ACHN (cell line): Measurements from ENCODE around the gene ARID5B.

Source experiments
- DNase-seq: peaks from one replicate; pipeline ENCODE4 v3.0.0-alpha.2; 2015
- in situ Hi-C: cut with HindIII; loops from 2 replicates; pipeline ENCODE4 v1.10.0; 2017; ENCODE audit warnings: low sequenced_read_pairs, low pct_ligation_motif_present, low pct_unique_long_range_greater_than_20kb

ARID5B gene

DNA sequence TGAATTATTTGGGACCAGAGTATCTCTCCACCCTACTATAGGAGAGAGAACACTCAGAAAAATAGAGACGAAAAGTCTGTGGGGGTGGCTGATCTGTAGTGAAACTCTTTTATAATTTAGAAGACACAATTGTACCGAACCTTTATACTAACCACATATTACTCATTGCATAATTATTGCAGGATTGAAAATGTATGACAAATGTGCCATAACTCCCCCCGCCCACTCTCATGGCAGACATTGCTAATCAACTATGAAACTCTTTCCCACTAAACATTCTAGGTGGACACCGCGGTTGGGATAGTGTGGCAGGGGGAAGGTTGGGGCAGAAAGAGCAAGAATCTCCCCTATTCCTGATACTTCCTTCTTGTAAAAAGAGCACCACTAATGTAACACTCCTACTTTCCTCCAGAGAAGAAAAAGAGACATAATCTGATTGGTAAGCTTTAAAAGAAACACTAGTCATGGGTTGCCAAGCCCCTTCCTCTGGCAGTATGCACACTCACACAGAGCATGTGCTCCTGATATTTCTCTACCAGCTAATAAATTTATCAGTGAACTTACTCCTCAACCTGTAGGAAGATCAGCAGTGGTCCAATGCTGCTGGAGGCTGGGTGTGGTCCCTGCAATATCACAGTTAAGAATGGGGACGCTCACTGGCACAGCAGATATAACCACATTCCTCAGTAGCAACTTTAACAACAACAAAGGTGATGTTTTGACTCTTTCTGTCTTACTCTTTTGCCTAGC is 18.7 kb upstream of the ARID5B start:
- in situ Hi-C loops = no loop called here
- no peak for DNase-seq

GRCh38 chr10:61883371-61884025 is 18.0 kb upstream of the ARID5B start:
- in situ Hi-C loops = no loop called here
- DNase-seq = no peak

GRCh38 chr10:61887772-61888171 is 13.7 kb upstream of the ARID5B start:
- no peak for DNase-seq
- in situ Hi-C loops = no loop called here

GRCh38 chr10:61888744-61889143 is 12.8 kb upstream of the ARID5B start:
- in situ Hi-C loops = no loop called here
- no peak for DNase-seq

- in situ Hi-C loops = no loop called here
- DNase-seq = no peak
Measured at GRCh38 chr10:61890430-61890829, 11.1 kb upstream of the ARID5B start.

DNA sequence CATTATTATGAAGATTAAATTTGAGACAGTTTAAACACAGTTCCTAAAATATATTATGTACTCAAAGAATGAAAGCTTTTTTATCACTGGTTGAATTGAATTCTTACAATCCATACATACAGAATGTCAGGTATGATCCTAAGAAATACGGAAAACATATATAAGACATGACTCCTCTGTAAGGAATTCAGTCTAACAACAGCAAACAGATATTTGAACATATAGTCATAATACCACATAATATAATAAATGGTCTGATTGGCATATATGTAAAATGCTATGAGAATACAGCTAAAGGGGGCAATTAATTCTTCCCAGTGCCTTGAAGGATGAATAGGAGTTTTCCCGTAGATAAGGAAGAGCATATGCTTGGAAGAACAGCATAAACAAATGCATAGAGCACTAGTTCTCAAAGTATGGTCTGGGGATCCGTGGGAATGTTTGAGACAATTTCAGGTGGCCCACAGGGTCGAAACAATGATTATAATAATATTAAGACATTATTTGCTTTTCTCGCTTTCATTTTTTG is 10.6 kb upstream of the ARID5B start:
- no peak for DNase-seq
- in situ Hi-C loops = no loop called here

DNA sequence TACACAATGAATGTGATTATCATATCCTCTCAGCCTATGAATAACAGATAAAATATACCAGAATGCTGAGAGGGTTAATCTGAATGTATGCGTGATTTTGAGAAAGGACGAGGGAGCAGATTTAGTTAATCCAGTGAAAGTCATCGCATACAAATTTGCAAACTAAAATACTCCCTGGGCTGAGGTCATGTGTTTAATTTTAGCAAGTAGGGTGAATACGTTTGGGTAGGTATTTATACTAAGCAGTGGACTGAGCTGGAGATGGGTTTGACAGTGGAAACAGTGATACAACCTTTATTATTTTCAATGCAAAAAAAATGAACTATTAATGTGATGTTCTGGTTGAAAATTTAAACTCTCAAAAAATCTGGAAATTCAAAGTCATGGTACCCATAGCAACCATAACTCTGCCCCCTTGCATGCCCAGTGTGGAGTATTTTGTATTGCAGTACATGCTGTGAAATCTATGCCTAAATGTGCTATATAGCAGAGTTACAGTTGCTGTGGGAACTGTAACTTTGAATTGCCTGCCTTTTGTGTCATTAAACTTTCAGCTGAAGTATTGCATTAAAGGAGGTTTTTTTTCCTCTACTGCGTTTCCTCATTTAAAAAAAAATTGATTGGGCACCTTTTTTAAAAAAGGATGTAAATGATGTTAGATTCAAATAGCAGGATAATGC is 9.5 kb upstream of the ARID5B start:
- in situ Hi-C loops = no loop called here
- DNase-seq = no peak

DNA sequence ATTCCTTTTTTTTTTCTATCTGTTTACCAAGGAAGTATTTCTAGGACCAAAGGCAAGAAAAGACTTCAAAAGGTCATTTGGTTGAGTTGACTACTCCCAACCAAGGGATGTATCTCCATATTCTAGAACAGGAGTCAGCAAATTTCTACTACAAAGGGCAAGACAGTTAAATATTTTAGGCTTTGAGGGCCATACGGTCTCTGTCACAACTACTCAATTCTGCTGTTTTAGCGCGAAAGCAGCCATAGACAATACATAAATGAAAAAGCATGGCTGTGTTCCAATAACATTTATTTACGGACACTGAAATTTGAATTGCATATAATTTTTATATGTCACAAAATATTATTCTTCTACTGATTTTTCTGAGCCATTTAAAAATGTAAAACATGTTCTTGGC is 8.5 kb upstream of the ARID5B start:
- in situ Hi-C loops = no loop called here
- no peak for DNase-seq

DNA sequence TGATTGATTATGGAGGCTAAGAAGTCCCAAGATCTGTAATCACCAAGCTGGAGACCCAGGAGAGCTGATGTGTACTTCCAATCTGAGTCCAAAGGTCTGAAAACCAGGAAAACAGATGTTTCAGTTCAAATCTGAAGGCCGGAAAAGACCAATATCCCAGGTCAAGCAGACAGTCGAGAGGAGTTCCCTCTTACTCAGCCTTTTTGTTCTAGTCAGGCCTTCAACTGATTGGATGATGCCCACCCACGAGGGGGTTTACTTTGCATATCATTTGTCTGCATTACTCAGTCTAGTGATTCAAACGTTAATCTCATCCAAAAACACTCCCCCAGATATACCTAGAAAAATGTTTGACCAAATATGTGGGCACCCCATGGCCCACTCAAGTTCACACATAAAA is 7.4 kb upstream of the ARID5B start:
- in situ Hi-C loops = no loop called here
- no peak for DNase-seq

DNA sequence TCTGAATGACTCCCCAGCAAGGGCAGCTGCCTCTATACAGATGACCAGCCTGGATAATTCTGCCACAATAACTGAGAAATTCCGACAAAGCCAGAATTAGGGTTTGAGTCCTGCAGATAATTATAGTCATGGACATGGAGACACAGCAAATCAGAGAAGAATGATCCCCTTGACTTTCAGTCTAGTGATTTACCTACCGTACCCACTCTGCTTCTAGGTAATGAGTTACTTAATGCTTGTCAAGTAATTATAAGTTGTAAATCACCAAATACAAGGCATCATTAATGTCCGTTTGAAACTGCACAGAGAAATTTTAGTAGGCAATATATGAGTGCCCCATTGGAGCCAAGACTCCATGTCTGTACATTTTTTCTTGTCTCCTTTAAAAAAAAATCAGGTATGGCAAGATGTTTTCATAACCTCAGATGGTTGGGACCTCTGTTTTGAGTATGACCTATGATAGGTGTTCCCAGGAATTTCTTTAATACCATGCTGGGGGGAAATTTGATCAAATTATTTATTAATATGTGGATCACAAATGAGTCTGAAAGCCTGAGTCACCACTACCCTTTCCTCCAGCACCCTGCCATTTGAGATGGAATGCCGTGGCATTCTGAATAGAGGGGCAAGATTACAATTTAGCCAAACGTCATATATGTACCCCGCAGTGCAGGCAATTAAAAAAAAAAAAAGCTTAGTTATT is 5.5 kb upstream of the ARID5B start:
- no peak for DNase-seq
- in situ Hi-C loops = no loop called here

DNA sequence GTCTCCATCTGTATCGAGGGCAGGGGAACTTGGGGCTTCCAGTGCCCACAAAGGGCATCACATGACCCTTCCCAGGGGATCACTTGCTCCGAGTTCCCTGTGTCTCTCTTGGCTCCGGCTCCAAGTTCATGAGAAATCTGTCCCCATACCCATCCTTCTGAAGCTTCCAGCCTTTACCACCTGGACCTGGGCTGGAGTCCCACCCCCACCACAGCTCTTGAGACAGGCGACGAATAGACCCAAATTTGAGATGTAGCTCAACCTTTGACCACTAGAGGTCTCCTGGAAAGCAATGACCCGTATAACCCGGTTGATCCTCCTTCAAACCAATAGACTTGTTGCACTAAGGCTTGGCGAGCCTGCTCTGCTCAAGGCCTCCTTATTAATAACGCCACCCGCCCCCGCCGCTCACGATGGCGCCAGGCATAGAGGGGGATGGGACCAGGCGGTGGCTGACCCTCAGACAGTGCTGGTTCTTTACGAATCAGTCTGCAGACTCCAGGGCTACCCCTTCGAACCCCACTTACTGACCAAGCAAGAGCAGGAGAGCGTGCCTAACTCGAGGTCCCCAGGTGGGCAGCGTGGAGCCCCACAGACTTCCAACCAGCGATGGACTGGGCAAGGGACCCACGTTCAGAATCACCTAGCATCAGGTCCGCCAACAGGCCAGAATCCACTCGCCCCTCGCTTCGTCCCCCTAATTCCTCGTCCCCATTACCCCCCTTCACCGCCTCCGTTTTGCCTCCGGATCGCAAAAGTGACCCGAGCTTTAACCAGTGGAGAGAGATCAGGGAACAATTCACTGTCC is 4.4 kb upstream of the ARID5B start:
- in situ Hi-C loops = no loop called here
- DNase-seq = peak; percentile 61

- no peak for DNase-seq
- in situ Hi-C loops = no loop called here
Measured at GRCh38 chr10:61897671-61898434, 3.6 kb upstream of the ARID5B start.

DNA sequence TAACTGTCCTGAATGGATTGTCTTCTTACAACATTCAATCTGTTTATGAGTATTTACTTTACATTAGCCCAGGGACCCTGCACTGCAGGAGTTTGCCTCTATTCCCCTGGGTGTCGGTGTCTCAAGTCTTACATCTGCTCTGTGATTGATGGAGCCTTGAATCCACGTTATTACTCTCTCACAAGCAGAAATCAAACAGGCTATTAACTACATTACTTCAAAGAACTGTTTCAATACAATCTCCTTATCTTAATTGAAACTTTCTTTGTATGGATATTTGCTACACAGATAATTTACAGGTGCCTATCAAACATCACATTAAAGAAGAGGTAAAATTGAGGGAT is 3.1 kb upstream of the ARID5B start:
- DNase-seq = no peak
- in situ Hi-C loops = no loop called here

GRCh38 chr10:61899069-61899531 is 2.4 kb upstream of the ARID5B start:
- DNase-seq = peak; percentile 17
- in situ Hi-C loops = no loop called here

DNA sequence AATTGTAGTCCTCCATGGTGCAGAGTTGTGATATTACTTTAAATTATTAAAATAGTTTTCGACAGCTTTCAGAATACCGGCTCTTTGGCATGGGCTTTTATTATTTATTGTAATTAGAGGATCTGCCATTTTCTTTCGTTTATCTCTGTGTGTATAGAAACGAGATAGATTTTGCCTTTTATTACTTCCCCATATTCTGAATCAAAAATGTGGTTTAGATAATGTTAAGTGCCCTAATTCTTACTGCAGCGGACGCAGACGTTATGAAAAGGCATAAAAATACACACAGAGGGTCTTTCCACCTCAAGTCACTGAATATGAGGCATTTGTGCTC is 1.9 kb upstream of the ARID5B start:
- in situ Hi-C loops = no loop called here
- DNase-seq = no peak

DNA sequence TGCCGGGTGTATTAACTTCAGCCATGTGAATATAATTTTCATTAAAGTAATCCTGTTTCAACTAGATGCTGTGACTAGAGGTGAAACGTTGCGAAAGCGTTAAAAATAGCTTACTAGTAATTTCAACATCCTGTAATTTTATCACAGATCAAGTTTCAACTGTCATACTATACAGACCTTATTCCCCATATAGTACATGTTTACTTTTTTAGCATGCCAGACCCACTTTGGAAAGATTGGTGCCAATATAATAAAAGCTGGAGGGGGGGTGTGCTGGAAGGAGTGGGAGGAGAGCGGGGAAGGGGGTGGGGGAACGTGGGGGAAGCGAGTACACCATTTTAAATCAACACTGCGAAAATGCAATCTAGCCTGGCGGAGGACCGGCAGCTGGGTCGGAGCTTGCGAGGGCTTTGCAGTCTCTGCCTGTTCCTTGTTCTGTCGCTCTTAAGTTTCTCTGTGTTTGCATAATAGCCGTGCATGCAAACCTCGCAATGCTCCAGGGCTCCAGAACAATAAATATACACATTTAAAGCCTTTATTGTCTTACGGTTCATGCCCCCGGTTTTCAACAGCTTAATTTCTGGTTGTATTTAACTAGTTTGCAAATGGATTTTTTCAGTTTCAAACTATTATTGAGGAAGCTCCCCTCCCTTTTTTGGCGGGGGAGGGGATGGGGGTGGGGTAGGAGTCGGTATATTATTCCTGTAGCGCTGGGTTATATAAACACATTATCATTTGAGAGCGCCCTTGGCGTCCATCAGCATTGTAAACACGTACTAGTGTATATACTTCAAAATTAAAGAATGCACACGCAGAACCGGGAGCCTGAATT is 1.3 kb upstream of the ARID5B start:
- DNase-seq = peak; percentile 53
- in situ Hi-C loops = loop anchor here (25.0 kb wide), 1 partner anchor 138 kb away; no protein-coding TSS in a partner anchor
